GM21367 (cell line): ENCODE measurements around the gene IL2RG.

Experiments used
- ATAC-seq: cut with Tn5 transposase; IDR thresholded peaks from one replicate; pipeline ENCODE4 v1.9.1; 2021; ENCODE audit not compliant: unreplicated experiment

Gene IL2RG

DNA sequence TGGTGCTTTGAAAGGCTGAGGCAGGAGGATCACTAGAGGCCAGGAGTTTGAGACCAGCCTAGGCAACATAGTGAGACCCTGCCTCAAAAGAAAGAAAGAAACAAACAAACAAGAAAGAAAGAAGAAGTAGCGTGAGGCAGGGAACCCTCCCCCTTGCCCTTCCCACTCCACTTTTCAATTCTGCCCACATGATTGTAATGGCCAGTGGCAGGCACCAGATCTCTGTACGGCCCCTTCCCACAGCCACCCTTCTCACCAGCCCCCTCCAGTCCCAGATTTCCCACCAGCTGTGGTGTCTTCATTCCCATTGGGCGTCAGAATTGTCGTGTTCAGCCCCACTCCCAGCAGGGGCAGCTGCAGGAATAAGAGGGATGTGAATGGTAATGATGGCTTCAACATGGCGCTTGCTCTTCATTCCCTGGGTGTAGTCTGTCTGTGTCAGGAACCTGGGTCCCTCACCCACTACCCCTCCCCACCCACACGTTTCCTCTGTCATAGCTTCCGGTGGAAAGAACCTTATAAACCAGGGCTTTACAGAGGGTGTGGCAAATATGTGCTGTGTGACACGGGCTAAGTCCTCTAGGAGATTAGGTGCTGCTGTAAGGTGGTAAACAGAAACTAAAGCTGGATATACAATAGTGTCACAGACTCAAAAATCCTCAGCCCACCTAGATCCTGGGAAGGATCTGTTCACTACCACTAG, at the start of gene IL2RG:
Gene IL2RG (minus strand): TSS at position 437 of the 703 bp plus-strand sequence. CDS start 38 bp downstream, at position 399.
- ATAC-seq, result peak; percentile 87

DNA sequence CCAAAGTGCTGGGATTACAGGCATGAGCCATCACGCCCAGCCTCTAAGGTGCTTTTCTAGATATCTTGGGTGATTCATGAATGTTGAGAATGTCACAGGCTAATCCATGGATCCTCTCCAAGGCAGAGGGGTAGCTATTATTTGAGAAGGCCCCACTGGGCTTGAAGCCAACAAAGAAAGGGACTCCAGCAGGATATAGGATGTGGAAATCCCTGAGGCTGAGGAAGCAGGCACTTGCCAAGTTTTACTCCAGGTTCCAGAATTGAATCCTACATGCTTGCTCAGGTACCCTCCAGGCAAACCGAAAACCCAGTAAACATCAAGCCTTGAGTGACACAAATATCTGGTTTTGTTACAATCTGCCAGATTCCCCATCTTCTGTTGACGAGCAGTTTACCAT, 49.1 kb upstream of the IL2RG start:
- ATAC-seq, result no peak

DNA sequence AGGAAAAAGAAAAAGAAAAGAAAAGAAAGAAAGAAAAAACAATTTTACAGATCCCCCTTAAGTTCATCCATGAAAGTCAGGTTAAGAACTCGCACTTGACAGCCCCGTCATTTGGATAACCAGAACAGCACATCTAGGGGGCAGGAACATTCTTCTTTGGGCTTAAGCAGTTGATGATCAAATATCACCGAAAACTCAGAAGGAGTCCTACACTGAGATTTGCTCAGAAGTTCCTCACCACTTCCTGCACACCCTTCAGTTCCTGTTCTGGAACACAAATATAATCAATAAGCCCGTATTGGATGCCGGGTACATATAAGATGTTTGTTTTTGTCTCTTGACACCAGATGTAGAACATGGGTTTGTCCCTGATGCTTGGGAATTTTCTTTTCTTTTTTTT, 48.0 kb upstream of the IL2RG start:
- no peak for ATAC-seq

DNA sequence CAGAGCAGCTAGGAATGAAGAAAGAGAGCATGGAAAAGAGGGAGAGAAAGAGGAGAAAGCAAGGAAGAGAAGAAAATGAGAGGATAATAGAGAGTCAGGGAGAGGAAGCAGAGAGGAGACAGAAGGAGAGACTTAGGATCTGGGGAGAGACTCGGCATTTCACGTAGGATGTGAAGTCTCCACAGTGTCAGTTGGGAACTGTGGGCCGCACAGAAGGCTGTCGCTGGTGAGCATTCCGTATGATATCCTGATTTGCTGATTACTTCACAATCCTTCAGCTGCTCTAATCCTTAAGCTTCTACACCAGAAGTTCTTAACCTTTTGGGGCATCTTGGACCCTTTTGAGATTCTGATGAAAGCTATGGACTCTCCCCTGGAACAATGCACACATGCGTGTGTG, 47.2 kb upstream of the IL2RG start:
- no peak for ATAC-seq

DNA sequence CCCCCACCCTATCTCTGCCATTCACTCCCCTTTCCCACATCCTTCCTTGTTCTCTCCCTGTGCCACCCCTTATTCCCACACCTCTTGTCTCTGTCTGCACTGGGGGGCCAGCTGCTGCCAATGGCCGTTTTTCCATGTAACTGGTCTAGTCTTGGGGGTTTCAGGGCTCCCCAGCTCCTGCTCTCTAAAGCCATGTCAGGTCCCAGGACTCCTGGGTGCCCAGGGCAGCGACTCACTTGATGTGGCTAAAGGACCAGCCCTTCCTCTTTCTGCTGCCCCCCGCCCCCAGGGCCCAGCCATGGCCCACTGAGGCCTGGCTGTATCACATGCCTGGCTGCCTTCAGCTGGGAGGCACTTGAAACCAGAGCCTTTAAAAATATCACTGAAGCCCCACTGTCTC, 43.3 kb upstream of the IL2RG start:
- ATAC-seq, result no peak

DNA sequence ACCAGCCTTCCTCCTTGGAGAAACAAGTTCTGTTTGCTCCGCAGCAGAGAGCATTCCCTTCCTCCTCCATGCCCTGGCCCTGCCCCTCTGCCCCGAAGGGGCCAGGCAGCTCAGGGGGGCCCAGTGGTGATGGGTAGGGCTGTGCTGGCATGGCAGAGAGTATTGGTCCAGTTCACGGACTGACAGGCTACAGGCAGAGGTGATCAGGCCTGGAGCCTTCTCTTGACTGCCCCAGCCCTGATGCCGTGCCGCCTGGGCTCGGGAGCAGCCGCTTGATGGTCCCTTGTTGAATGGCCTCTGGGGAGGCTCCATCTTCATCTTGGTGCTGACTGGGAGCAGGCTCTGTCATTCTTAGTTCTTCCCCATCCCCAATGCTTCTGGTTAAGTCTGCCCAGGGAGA, 42.8 kb upstream of the IL2RG start:
- ATAC-seq, result no peak

DNA sequence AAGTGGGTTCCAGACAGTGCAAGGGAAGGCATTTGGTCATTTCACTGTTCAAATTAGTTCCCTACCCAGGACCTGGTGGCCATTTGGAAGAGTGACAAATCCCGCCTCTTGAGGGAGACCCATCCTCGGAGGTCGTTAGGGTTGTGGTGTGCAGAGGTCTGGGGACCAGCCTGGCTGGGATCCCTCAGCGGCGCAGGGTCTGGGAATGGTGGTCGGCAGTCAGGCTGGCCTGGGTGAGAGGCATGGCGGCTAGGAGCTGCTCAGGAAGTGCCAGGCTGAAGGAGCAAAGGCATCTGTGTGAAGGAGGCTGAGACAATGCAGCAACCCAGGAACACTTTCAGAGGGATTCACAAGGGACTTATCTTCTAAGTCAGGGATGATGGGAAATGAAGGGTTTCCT, 40.0 kb upstream of the IL2RG start:
- ATAC-seq, result no peak

DNA sequence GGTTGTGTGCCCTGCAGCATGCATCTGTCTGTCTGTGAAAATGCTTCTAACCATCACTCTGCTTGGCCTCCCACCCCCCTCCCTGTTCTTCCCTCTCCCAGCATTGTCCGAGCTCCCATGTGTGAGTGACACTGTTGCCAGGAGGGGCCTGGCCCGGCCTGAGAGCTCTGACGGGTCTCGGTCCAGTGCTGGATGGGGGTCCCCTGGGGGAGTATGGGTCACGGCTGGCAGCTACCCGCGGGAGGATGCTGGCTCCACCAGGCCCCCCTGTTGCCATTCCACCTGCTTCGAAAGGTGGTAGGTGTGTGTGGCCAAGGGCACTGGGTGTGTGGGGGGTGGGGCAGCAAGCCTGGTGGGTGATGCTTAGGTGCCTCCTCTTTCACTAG, 36.9 kb upstream of the IL2RG start:
- ATAC-seq, result no peak

DNA sequence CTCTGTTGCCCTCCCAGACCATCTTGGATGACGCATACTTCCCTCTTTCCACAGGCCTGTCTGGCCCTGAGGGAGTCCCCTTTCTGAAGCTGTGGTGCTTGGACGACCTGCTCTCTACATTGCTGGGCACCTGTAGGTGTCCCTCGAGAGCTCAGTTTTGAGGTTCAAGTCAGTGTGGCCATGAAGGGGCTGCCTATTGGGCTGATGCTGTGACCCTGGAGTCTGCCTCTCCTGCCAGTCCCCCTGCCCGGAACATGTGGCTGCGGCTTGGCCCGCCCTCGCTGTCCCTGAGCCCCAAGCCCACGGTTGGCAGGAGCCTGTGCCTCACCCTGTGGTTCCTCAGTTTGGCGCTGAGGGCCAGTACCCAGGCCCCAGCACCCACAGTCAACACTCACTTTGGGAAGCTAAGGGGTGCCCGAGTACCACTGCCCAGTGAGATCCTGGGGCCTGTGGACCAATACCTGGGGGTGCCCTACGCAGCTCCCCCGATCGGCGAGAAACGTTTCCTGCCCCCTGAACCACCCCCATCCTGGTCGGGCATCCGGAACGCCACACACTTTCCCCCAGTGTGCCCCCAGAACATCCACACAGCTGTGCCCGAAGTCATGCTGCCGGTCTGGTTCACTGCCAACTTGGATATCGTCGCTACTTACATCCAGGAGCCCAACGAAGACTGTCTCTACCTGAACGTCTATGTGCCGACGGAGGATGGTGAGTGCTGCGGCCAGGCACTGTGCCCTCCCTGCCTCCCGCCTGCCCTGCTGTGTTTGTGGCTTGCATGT, 36.3 kb upstream of the IL2RG start:
- no peak for ATAC-seq

DNA sequence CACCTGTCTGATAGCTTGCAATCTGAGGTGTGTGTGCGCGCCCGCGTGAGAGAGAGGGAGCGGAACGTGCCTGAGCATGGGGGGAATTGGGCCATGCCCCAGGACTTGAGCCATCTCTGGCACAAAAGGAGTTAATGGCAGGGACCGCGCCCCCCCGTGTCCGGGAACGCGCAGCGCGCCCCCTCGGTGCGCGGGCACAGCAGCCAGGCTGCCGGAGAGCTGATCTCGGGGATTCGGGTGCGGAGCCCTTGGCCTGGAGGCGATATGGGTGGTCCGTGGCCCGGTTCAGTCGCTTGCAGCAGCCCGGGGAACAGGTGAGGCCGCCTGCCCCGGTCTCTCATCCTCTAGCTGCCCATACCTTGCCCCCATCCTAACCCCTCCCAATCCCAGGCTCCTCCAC, 33.3 kb upstream of the IL2RG start, which contains the start of gene NLGN3:
Gene NLGN3 (plus strand): TSS at position 191 of the 400 bp plus-strand sequence. CDS start 2,909 bp downstream, outside the sequence.
- ATAC-seq, result no peak

DNA sequence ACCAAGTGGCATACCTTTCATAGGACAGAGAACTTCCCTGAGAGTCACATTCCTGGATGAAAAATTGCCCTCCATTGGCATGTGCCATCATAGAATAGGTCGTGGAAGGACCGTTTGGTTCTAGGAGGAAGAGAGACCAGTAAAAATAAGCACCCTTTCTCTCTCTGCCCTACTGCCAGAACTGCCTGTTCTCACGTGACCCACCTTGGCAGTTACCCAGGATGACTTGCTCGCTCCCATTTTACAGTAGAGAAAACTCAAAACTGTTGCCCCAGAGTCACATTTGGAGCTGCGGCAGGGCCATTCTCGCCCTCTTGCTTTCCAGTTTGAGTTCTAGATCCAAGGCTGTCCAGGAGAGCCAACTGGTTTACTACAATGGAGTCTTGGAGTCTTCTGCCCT, 32.1 kb upstream of the IL2RG start:
- no peak for ATAC-seq

DNA sequence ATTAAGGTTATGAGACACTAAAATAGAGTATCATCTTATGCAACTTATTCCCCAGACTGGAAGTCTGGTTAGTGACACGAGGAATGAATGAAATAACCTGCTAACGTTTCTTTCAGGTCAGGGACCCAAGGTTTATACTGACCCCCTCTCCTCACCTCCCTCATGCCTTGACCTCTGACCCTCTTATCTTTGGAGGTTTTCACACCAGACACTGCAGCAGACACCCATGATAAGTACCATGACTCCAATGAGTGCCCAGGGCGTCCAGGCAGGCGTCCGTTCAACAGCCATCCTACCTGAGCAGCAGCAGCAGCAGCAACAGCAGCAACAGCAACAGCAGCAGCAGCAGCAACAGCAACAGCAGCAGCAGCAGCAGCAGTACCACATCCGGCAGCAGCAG, 29.1 kb upstream of the IL2RG start:
- ATAC-seq, result no peak

DNA sequence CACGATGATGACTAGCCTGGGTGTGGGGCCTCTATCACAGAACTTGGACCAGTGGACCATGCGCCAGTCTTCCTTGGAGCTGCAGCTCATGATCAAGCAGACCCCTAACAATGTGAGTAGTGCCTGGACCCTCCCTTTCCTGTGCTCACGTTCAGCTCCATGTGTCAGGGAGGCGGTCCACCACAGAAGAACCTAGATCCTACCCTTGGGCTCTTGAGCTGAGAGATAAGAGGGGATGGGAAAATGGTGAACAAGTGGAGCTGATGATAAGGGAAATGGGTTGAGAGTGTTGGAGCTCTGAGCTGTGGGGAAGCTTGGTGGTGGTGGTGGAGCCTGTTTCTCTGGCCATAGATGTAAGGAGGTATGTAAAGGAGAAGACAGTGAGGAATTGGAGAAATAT, 20.1 kb upstream of the IL2RG start:
- ATAC-seq, result no peak

DNA sequence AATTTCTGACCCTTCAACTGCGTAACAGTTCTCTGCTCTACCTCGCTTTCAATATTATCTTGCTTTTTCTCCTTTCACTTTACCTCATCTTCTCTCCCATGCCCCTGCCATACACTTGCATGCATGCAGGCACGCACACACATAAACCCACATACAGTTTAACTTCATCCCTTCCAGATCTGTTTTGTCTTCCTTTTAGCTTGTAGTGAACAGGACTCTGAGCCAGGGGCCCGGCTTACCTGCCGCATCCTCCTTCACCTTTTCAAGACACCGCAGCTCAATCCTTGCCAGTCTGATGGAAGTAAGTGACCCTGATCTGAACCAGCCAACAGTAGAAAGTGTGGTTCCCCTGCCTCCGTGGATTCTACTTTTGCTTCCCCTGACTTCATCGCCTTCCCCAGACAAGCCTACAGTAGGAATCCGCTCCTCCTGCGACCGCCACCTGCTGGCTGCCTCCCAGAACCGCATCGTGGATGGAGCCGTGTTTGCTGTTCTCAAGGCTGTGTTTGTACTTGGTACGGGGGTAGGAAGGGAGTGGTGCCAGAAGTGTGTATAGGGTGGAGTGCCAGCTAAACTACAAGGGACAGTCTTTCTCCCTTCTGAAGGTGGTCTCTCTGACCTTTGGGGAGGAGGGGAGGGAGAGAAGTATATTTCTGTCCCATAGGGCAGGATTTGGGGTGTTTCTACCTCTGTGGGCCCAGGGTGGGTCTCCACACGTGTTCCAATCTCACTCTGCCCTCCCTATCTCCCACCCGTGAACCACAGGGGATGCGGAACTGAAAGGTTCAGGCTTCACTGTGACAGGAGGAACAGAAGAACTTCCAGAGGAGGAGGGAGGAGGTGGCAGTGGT, 17.8 kb upstream of the IL2RG start:
- no peak for ATAC-seq

DNA sequence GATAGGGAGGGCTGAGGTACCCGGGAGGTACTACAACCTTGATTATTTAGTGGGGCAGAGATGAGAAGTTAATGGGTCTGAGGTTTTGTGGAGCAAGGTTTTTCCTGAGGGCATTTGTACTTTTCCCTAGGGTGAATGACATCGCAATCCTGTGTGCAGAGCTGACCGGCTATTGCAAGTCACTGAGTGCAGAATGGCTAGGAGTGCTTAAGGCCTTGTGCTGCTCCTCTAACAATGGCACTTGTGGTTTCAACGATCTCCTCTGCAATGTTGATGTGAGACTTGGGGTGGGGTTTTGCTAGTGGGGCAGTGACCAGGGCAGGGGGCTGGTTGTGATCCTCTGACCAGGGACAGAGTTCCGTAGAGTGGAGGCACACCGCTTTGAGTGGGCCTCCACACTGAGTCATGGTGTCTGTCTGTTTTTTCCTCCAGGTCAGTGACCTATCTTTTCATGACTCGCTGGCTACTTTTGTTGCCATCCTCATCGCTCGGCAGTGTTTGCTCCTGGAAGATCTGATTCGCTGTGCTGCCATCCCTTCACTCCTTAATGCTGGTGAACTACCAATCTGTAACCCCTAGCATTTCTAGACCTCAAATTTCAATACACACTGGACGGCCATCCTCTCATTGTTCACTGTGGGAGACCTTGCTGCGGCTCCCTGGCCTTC, 16.9 kb upstream of the IL2RG start:
- ATAC-seq, result no peak

DNA sequence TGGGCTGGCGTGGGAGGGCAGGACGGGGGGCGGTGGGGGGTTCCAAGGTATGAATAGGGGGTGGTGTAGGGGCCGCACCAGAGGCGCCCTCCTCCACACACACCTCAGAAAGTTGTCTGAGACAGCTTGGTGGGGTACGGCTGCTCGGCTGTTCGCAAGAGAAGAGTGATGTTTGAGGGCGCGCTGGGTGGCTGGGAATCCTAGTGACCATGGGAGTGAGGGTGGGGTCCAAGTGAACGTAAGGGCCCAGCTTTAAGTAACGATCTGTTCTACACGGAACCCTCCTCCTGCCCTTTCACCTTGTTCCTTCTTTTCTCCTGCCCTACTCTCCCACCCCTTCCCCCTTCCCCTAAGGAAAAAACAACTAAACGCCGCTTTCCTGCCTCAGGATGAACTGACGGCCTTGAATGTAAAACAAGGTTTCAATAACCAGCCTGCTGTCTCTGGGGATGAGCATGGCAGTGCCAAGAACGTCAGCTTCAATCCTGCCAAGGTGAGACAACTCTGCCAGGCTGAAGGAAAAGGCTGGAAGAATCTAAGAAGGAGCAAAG, 7.7 kb upstream of the IL2RG start:
- no peak for ATAC-seq

DNA sequence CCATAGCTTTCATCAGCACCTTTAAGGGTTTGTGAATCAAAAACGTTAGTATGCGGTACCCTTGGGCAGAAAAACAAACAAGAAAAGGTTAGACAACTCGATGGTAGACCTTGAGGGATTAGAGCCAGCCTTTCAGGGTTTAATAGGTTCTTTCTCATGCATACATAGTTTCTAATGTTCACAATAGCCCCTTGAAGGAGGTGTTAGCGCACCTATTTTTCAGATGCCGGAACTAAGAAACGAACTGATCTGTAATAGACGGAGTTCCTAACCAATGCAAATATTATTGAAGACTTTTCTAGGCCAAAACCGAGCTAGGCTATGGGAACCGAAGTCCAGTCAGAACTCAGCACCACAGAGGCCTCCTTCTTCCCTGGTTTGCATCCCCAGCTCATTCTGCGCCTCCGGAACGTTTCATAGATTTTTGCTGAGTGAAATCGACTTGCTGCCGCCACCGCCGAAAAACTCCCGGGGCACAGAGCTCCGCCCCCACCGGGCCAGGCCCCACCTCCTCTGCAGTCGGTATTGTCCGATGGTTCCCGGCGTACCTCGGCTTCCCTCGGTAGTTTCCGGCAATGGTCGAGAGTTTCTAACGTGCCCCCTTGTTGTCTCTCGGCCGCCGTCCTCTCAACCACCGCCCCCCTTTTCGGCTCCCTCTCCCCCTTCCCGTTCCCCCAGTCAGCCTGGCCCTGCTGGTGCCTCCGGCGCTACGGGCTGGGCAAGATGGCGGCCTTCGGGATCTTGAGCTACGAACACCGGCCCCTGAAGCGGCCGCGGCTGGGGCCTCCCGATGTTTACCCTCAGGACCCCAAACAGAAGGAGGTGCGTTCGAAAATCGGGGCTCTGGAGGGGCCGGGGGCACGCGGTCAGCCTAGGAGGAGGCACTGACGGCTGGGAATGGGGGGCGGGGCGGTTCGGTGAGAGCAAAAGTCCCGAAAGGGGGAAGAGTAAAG, 6.9 kb upstream of the IL2RG start, which contains the start of gene MED12:
Gene MED12 (plus strand): TSS at position 565 of the 953 bp plus-strand sequence. CDS start 159 bp downstream, at position 724.
- ATAC-seq, result peak; percentile 82

DNA sequence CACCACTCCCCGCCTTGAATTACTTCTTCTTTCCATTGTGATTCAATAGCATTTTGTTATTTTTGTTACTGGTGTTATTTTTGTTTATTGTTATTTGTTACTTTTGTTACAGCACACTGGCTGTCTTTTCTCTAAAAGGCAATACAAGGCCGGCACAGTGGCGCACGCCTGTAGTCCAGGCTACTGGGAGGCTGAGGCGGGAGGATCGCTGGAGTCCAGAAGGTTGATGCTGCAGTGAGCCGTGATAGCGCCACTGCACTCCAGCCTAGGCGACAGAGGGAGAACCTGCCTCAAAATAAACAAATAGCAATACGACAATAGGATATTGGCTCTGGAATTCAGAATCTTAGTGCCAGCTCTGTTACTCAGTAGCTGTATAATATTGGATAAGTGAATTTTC, 6.0 kb upstream of the IL2RG start:
- ATAC-seq, result no peak

DNA sequence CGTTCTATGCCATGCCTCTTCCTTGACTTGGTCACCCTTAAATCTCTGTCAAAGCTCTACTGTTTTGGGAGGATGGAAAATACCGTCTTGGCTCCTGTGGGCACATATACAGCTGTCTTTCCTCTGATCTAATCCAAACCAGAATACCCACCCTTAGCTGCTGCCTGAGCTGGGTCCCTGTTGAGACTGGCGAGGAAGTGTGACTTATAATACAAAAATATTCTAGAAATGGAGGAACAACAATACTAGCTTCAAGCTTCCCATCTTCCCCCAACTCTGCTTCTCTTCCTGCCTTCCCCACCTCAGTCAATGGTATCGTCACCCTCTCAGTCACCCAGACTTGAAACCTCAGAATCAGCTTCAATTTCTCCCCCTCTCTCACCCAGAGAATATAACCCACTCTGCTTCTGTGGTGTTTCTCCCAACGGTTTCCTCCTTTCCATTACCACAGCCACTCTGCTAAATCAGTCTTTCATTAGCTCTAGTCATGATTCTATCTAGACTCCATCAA, 599 bp upstream of the IL2RG start:
- peak; percentile 12 for ATAC-seq
